Activated naive CD4-positive, alpha-beta T cell treated with anti-CD3 and anti-CD28 coated beads, Interleukin-2, amount 10 ng/mL, durations not matched to agents 7 days and 5 days (primary cell): ENCODE measurements around the gene TRPC5OS.

Experiments used
- CTCF ChIA-PET: fragments of 350-600 bp; sonication (Branson Sonifier 250); formaldehyde crosslinking; loops from one replicate; lab custom pipeline; 2021; ENCODE audit warnings: antibody characterized with exemption; lab: Charles Lee
- DNase-seq: peaks from one replicate; pipeline ENCODE4 v3.0.0-alpha.2; 2020
- H3K27ac Mint-ChIP-seq: one replicate; pipeline ENCODE4 v1.8.0; 2021; ENCODE audit warnings: mild to moderate bottlenecking, moderate library complexity, mixed read lengths
- H3K27me3 Mint-ChIP-seq: one replicate; pipeline ENCODE4 v1.8.0; 2021; ENCODE audit warnings: mild to moderate bottlenecking, mixed read lengths
- H3K36me3 Mint-ChIP-seq: one replicate; pipeline ENCODE4 v1.8.0; 2021; ENCODE audit warnings: mixed read lengths
- H3K4me1 Mint-ChIP-seq: one replicate; pipeline ENCODE4 v1.8.0; 2021; ENCODE audit warnings: mixed read lengths
- H3K4me3 Mint-ChIP-seq: one replicate; pipeline ENCODE4 v1.8.0; 2021; ENCODE audit warnings: mild to moderate bottlenecking, moderate library complexity, mixed read lengths
- H3K9me3 Mint-ChIP-seq: one replicate; pipeline ENCODE4 v1.8.0; 2021; ENCODE audit warnings: mixed read lengths

TRPC5OS gene

DNA sequence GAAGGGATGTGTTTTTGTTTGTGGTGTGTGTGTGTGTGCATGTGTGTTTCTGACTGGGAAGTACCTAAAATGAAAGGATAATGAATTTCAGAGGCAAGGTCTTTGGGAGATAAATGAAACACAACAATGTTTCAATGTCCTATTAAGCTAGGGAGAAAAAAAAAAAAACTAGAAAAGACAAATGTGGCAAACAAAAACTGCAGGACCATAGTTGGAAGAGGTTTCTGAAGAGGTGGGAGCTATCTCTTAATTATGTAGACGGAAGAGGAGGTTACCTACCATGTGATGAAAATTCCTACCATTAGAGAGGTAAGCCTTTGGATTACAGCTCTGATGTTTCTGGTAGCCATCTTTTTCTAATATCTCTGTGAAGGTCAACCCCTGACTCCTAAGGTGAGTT, at the start of gene TRPC5OS:
Gene TRPC5OS, plus strand, starts transcription at position 301 of the 400 bp plus-strand sequence. CDS start 25,669 bp downstream, outside the sequence.
- Mint-ChIP-seq H3K27ac (no peak within 1 kb of the TSS), H3K9me3 (no peaks in the 10 kb centered on the region), H3K4me1 (no peaks in the 10 kb centered on the region), H3K4me3 (no peak within 1 kb of the TSS), H3K36me3 (no peaks in the 10 kb centered on the region), H3K27me3 (no peaks in the 10 kb centered on the region)
- no peak for DNase-seq
- CTCF ChIA-PET: interaction anchor here (0.6 kb wide), 1 partner anchor 10 kb away, joined by 3 read pairs; no protein-coding TSS in a partner anchor

GRCh38 chrX:111829345-111829744, 46.6 kb upstream of the TRPC5OS start:
- no peaks in the 10 kb centered on the region for H3K9me3 Mint-ChIP-seq
- H3K27me3 Mint-ChIP-seq: no peaks in the 10 kb centered on the region
- H3K4me3 Mint-ChIP-seq: no peak overlapping the region
- H3K27ac Mint-ChIP-seq: no peak overlapping the region
- no peaks in the 10 kb centered on the region for H3K36me3 Mint-ChIP-seq
- CTCF ChIA-PET: no interaction called here
- no peaks in the 10 kb centered on the region for H3K4me1 Mint-ChIP-seq
- DNase-seq: no peak

- H3K36me3 Mint-ChIP-seq: no peaks in the 10 kb centered on the region
- no peak overlapping the region for H3K27ac Mint-ChIP-seq
- no peaks in the 10 kb centered on the region for H3K27me3 Mint-ChIP-seq
- CTCF ChIA-PET: no interaction called here
- no peak overlapping the region for H3K4me3 Mint-ChIP-seq
- no peak for DNase-seq
- no peaks in the 10 kb centered on the region for H3K4me1 Mint-ChIP-seq
- H3K9me3 Mint-ChIP-seq: no peaks in the 10 kb centered on the region
Observed at GRCh38 chrX:111830571-111830970, 45.4 kb upstream of the TRPC5OS start.

DNA sequence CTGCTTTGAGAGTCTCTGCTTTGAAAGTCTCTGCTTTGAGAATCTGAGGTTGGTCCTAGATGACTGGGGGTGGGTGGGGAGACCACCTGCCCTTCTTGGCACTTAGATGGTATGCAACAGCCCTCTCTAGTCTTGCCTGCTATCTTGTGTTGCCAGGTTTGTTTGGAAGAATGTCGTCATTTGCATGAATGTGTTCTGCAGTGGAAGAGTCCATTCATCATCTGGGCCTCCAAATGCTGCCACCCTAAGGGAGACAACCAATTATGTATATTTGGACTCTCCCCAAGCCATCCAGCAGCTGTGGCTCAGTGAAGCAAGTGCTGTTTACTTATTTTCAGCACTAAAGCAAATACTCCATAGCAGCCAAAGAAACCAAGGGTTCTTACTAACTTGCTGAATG, 44.6 kb upstream of the TRPC5OS start:
- no peaks in the 10 kb centered on the region for H3K9me3 Mint-ChIP-seq
- DNase-seq: no peak
- no peaks in the 10 kb centered on the region for H3K36me3 Mint-ChIP-seq
- H3K27ac Mint-ChIP-seq: no peak overlapping the region
- H3K4me3 Mint-ChIP-seq: no peak overlapping the region
- H3K27me3 Mint-ChIP-seq: no peaks in the 10 kb centered on the region
- no peaks in the 10 kb centered on the region for H3K4me1 Mint-ChIP-seq
- CTCF ChIA-PET: no interaction called here

DNA sequence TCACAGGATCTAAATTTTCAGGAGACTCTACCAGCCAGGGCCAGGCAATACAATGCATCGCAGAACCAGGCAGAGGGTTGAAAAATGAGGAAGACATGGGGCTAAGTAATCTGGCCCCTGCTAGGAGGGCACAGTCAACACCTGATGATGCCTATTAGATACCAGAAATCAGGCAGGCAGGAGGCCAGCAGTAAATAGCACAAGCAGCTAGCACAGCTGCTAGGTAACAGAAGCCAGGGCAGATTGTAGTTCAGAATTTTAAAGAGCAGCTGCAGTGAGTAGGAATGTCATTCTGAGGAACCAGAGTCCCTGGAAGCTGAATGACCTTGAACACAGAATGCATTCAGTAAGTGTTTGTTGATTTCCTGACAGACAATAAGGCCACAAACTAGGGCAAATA, 38.8 kb upstream of the TRPC5OS start:
- CTCF ChIA-PET: no interaction called here
- Mint-ChIP-seq H3K36me3 (no peaks in the 10 kb centered on the region), H3K9me3 (no peaks in the 10 kb centered on the region), H3K4me3 (no peak overlapping the region), H3K27ac (no peak overlapping the region), H3K27me3 (no peaks in the 10 kb centered on the region), H3K4me1 (no peaks in the 10 kb centered on the region)
- DNase-seq: no peak

GRCh38 chrX:111847491-111848133, 28.4 kb upstream of the TRPC5OS start:
- H3K4me1 Mint-ChIP-seq: no peaks in the 10 kb centered on the region
- H3K27me3 Mint-ChIP-seq: no peaks in the 10 kb centered on the region
- no peak overlapping the region for H3K27ac Mint-ChIP-seq
- H3K36me3 Mint-ChIP-seq: no peaks in the 10 kb centered on the region
- CTCF ChIA-PET: no interaction called here
- no peaks in the 10 kb centered on the region for H3K9me3 Mint-ChIP-seq
- DNase-seq: no peak
- H3K4me3 Mint-ChIP-seq: no peak overlapping the region

- no peak overlapping the region for H3K4me3 Mint-ChIP-seq
- H3K4me1 Mint-ChIP-seq: no peaks in the 10 kb centered on the region
- no peaks in the 10 kb centered on the region for H3K27me3 Mint-ChIP-seq
- no peak overlapping the region for H3K27ac Mint-ChIP-seq
- H3K36me3 Mint-ChIP-seq: no peaks in the 10 kb centered on the region
- no peaks in the 10 kb centered on the region for H3K9me3 Mint-ChIP-seq
- CTCF ChIA-PET: no interaction called here
- no peak for DNase-seq
Observed at GRCh38 chrX:111848541-111848940, 27.4 kb upstream of the TRPC5OS start.

DNA sequence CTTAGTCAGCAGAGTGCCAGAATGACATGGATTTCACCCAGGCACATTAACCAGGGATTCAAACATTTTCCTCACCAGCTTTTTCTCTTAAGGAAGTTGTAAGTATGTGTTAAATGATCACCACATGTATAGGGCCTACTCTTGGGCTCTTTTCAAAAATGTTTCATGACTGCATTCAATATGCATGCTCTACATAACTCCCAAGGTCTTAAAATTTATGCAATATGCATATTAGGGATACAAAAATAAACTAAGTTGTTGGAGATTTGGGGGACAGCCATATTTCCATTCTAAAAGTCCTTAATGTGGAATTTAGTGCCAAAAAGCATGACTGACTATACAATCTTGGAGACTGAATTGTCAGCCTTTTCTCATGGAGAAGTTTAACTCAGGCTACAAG, 25.0 kb upstream of the TRPC5OS start:
- H3K4me1 Mint-ChIP-seq: no peaks in the 10 kb centered on the region
- no peaks in the 10 kb centered on the region for H3K9me3 Mint-ChIP-seq
- H3K27me3 Mint-ChIP-seq: no peaks in the 10 kb centered on the region
- no peak for DNase-seq
- H3K4me3 Mint-ChIP-seq: no peak overlapping the region
- CTCF ChIA-PET: no interaction called here
- no peak overlapping the region for H3K27ac Mint-ChIP-seq
- H3K36me3 Mint-ChIP-seq: no peaks in the 10 kb centered on the region

DNA sequence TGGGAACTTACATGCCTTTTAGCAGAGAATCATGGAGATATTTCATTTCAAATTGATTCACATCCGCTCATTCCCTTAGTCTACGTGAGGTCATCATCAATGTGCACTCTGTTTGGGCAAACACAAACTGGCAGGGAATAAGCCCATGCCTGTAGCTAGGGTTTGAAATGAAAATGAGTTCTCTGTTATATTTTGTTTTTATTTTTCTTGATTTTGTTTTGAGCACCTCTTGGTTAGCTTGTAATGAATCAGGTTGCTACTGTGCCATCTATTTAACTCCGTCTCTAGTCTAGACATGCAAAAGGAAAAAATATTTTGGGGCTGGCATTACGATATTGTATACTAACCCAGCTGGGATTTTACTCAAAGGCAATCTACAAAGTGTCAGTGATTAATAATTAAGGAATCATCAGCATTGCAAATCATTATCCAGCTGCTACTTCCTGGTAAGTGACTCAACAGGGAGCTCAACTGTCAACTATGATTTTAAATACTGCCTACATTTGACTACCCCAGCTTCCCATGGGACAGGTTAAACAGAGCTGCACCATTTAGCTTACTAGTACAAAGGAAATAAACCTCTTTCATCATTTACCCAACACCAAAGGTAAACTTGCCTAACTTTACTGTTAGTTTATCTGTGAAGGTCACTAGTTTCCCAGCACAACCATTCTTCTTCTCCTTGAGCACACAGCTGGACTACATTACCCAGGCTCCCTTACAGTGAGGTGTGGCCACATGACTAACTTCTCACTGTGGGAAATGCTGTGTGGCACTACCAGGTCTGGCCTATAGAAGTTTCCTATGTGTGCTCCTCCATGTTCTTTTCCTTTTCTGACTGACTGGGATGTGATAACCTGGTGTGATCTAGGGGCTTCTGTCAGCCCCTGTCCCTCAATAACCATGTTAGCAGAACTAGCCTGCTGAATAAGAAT, 21.2 kb upstream of the TRPC5OS start:
- no peaks in the 10 kb centered on the region for H3K9me3 Mint-ChIP-seq
- H3K27ac Mint-ChIP-seq: no peak overlapping the region
- peaks cover 4% of the 10 kb centered on the region for H3K27me3 Mint-ChIP-seq
- CTCF ChIA-PET: no interaction called here
- H3K4me1 Mint-ChIP-seq: no peaks in the 10 kb centered on the region
- no peak overlapping the region for H3K4me3 Mint-ChIP-seq
- DNase-seq: no peak
- H3K36me3 Mint-ChIP-seq: no peaks in the 10 kb centered on the region

DNA sequence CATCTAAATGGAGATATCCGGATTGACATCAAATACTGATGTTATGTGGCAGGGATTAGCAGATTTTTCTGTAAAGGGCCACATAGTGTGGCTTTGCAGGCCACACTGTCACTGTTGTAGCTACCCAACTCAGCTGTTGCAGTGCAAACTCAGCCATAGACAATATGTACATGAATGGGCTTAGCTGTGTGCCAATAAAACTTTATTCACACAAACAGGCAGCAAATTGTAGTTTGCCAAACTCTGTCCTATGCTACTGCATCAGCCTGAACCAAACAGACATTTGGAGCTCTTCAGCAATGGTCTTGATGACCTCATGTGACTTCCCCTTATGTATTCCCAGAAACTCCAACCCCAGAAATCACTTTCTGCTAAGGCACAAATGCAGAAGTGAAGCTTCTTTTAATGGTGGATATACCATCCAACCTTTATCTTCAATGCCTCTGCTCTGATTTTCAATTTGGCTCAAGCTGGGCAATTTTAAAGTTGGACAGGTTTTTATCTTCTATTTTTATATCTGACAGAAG, 18.4 kb upstream of the TRPC5OS start:
- Mint-ChIP-seq H3K36me3 (no peaks in the 10 kb centered on the region), H3K4me1 (no peaks in the 10 kb centered on the region), H3K27ac (no peak overlapping the region), H3K4me3 (no peak overlapping the region), H3K27me3 (peaks cover 4% of the 10 kb centered on the region), H3K9me3 (no peaks in the 10 kb centered on the region)
- CTCF ChIA-PET: no interaction called here
- DNase-seq: no peak

GRCh38 chrX:111861605-111862004, 14.4 kb upstream of the TRPC5OS start:
- H3K27ac Mint-ChIP-seq: no peak overlapping the region
- H3K36me3 Mint-ChIP-seq: no peaks in the 10 kb centered on the region
- no peaks in the 10 kb centered on the region for H3K4me1 Mint-ChIP-seq
- no peaks in the 10 kb centered on the region for H3K9me3 Mint-ChIP-seq
- no peak overlapping the region for H3K4me3 Mint-ChIP-seq
- no peak for DNase-seq
- CTCF ChIA-PET: no interaction called here
- H3K27me3 Mint-ChIP-seq: peaks cover 4% of the 10 kb centered on the region

- Mint-ChIP-seq H3K4me1 (peaks cover 2% of the 10 kb centered on the region), H3K9me3 (no peaks in the 10 kb centered on the region), H3K36me3 (no peaks in the 10 kb centered on the region), H3K4me3 (no peak overlapping the region), H3K27me3 (peaks cover 4% of the 10 kb centered on the region), H3K27ac (no peak overlapping the region)
- no peak for DNase-seq
- CTCF ChIA-PET: no interaction called here
Observed at GRCh38 chrX:111867236-111867635, 8.7 kb upstream of the TRPC5OS start.

- Mint-ChIP-seq H3K27me3 (peaks cover 4% of the 10 kb centered on the region), H3K27ac (no peak overlapping the region), H3K4me3 (no peak overlapping the region), H3K9me3 (no peaks in the 10 kb centered on the region), H3K36me3 (no peaks in the 10 kb centered on the region), H3K4me1 (peaks cover 2% of the 10 kb centered on the region)
- no peak for DNase-seq
- CTCF ChIA-PET: interaction anchor here (0.7 to 1.9 kb wide), 3 partner anchors 18 to 839 kb away, joined by 5 to 11 read pairs (median 6); no protein-coding TSS in a partner anchor
Observed at GRCh38 chrX:111868726-111869638, 7.0 kb upstream of the TRPC5OS start.

GRCh38 chrX:111869639-111870034, 6.3 kb upstream of the TRPC5OS start:
- H3K27me3 Mint-ChIP-seq: peaks cover 4% of the 10 kb centered on the region
- DNase-seq: peak; percentile 20
- CTCF ChIA-PET: interaction anchor here (0.6 to 1.9 kb wide), 3 partner anchors 18 to 772 kb away, joined by 3 to 11 read pairs (median 6); no protein-coding TSS in a partner anchor

More at GRCh38 chrX:111869639-111870034, 6.3 kb upstream of the TRPC5OS start:
- H3K9me3 Mint-ChIP-seq: no peaks in the 10 kb centered on the region
- no peaks in the 10 kb centered on the region for H3K36me3 Mint-ChIP-seq
- no peak overlapping the region for H3K4me3 Mint-ChIP-seq
- H3K27ac Mint-ChIP-seq: no peak overlapping the region
- peaks cover 2% of the 10 kb centered on the region for H3K4me1 Mint-ChIP-seq
